Fibroblast of lung (primary cell): ENCODE data around the gene SCAF11. TPM values are rescaled to one million over a fixed set of nuclear protein-coding genes. Genes with fewer than 3 reads are reported as not detected.
A peak's percentile ranks its signal among the peaks of the same experiment; 100 is the strongest.
"Not testable (repeated sequence)": the region's sequence is repeated elsewhere in the genome, so short reads cannot be mapped to it uniquely, and the experiment has no call there.

Experiments used
- DNase-seq, 2 donors: peaks; one replicate each; pipeline versions ENCODE4 v3.0.0 to v3.0.0-alpha.2; 2010; ENCODE audit warnings: low read depth in 2 of 2
- H2AFZ ChIP-seq: 2 replicates; pipeline ENCODE4 v1.5.1; 2012; ENCODE audit warnings: low read length, control low read depth, inconsistent platforms
- H3K27ac ChIP-seq: 2 replicates; pipeline ENCODE4 v1.5.1; 2011; ENCODE audit warnings: low read length, control low read depth; ENCODE audit not compliant: insufficient read depth
- H3K27me3 ChIP-seq: 2 replicates; pipeline ENCODE4 v1.5.1; 2011; ENCODE audit warnings: mild to moderate bottlenecking, low read length; ENCODE audit not compliant: control insufficient read depth, insufficient read depth
- H3K36me3 ChIP-seq: 2 replicates; pipeline ENCODE4 v1.5.1; 2011; ENCODE audit warnings: low read length; ENCODE audit not compliant: control insufficient read depth, insufficient read depth
- H3K4me1 ChIP-seq: 2 replicates; pipeline ENCODE4 v1.5.1; 2011; ENCODE audit warnings: low read length; ENCODE audit not compliant: control insufficient read depth, insufficient read depth; ENCODE audit errors: extremely low read depth
- H3K4me2 ChIP-seq: 2 replicates; pipeline ENCODE4 v1.5.1; 2011; ENCODE audit warnings: low read length, control low read depth; ENCODE audit not compliant: insufficient read depth; ENCODE audit errors: extremely low read depth
- H3K4me3 ChIP-seq, 4 experiments: fragments of 200-600 bp in 1 of 4; sonication (generic) in 1 of 4; replicated peaks in 1 of 4; 2 replicates each; pipeline ENCODE4 v1.5.1; 2011 to 2016; ENCODE audit warnings: low read length in 4 of 4, low read depth in 3 of 4, mild to moderate bottlenecking in 3 of 4, control low read depth in 2 of 4, inconsistent platforms in 1 of 4, mixed read lengths in 1 of 4; ENCODE audit not compliant: insufficient read depth in 1 of 4; ENCODE audit errors: control extremely low read depth in 1 of 4
- H3K79me2 ChIP-seq: 2 replicates; pipeline ENCODE4 v1.5.1; 2012; ENCODE audit warnings: mild to moderate bottlenecking, low read length, inconsistent platforms; ENCODE audit not compliant: control insufficient read depth, insufficient read depth
- H3K9ac ChIP-seq: 2 replicates; pipeline ENCODE4 v1.5.1; 2011; ENCODE audit warnings: mild to moderate bottlenecking, low read length, control low read depth; ENCODE audit not compliant: insufficient read depth
- H3K9me3 ChIP-seq: 2 replicates; pipeline ENCODE4 v1.5.1; 2012; ENCODE audit warnings: low read depth, low read length; ENCODE audit not compliant: control insufficient read depth, insufficient read depth
- H4K20me1 ChIP-seq: 2 replicates; pipeline ENCODE4 v1.5.1; 2011; ENCODE audit warnings: low read length; ENCODE audit not compliant: control insufficient read depth, insufficient read depth; ENCODE audit errors: extremely low read depth
- CTCF ChIP-seq, 2 donors: IDR thresholded peaks in 1 of 2; conservative IDR thresholded peaks in 1 of 2; 1 replicate in 1 of 2; 2 replicates in 1 of 2; pipeline ENCODE4 v1.5.1; 2011 to 2012; ENCODE audit warnings: low read length in 2 of 2, control low read depth in 1 of 2, inconsistent platforms in 1 of 2, low read depth in 1 of 2, mild to moderate bottlenecking in 1 of 2
- EZH2 ChIP-seq: IDR thresholded peaks from 2 replicates; pipeline ENCODE4 v1.5.1; 2012; ENCODE audit warnings: low read length, control low read depth, mild to moderate bottlenecking; ENCODE audit errors: missing control alignments
- polyA plus RNA-seq, 2 donors: library from polyadenylated mRNA; depleted of rRNA in 1 of 2; stranded (reverse) in 1 of 2; unstranded in 1 of 2; fragments of >200 nt; gene quantifications; 2 replicates each; pipeline ENCODE4 v1.2.1, GENCODE V29; 2011 to 2012; ENCODE audit warnings: missing spikeins in 1 of 2
- total RNA-seq: library from RNA; depleted of rRNA; stranded (reverse); fragments of >200 nt; gene quantifications from 2 replicates; pipeline ENCODE4 v1.2.1, GENCODE V29; 2014

SCAF11 gene
- total and polyA plus RNA-seq, 2 donors (not counting 1 experiment from before 2014, with no cell fraction given), result 43.8 to 79.4 TPM

- no peak overlapping the region for H3K9ac ChIP-seq
- H4K20me1 ChIP-seq, result no peaks in the 10 kb centered on the region
- H3K27me3 ChIP-seq, result peaks cover 3% of the 10 kb centered on the region
- H3K4me2 ChIP-seq, result no peak overlapping the region
- no peak overlapping the region for H3K4me3 ChIP-seq
- H3K9me3 ChIP-seq, result no peaks in the 10 kb centered on the region
- TF ChIP-seq CTCF (conservative IDR thresholded peaks at IDR 0.05 in 1 of 2, IDR thresholded peaks at IDR 0.05 in 1 of 2; ENCODE audit: low read depth in 1 of 2, low read length in 2 of 2), result no peak
- TF ChIP-seq EZH2, result no peak
- no peaks in the 10 kb centered on the region for H3K36me3 ChIP-seq
- no peaks in the 10 kb centered on the region for H3K79me2 ChIP-seq
- H3K27ac ChIP-seq, result no peak overlapping the region
- no peaks in the 10 kb centered on the region for H3K4me1 ChIP-seq
- DNase-seq, result no peak
- H2AFZ ChIP-seq, result no peak overlapping the region
Measured at GRCh38 chr12:46005823-46006222, 15.4 kb upstream of the SCAF11 start.

GRCh38 chr12:46005151-46005797 is 14.9 kb upstream of the SCAF11 start:
- no peak overlapping the region for H3K4me3 ChIP-seq
- H3K36me3 ChIP-seq, result no peaks in the 10 kb centered on the region
- H3K27ac ChIP-seq, result no peak overlapping the region
- H3K4me1 ChIP-seq, result no peaks in the 10 kb centered on the region
- no peaks in the 10 kb centered on the region for H4K20me1 ChIP-seq
- peak in 1 of 2 donors; percentile 55 for DNase-seq
- H3K9ac ChIP-seq, result no peak overlapping the region
- H2AFZ ChIP-seq, result no peak overlapping the region
- no peak overlapping the region for H3K4me2 ChIP-seq
- peaks cover 3% of the 10 kb centered on the region for H3K27me3 ChIP-seq
- TF ChIP-seq EZH2 (no peak), CTCF (conservative IDR thresholded peaks at IDR 0.05 in 1 of 2, IDR thresholded peaks at IDR 0.05 in 1 of 2; ENCODE audit: low read depth in 1 of 2, low read length in 2 of 2) (peak; percentile 16 to 31)
- H3K9me3 ChIP-seq, result no peaks in the 10 kb centered on the region
- no peaks in the 10 kb centered on the region for H3K79me2 ChIP-seq

- H3K9ac ChIP-seq, result no peak overlapping the region
- H3K4me2 ChIP-seq, result no peak overlapping the region
- no peaks in the 10 kb centered on the region for H3K9me3 ChIP-seq
- DNase-seq, result no peak
- no peak overlapping the region for H3K4me3 ChIP-seq
- H3K4me1 ChIP-seq, result no peaks in the 10 kb centered on the region
- H4K20me1 ChIP-seq, result no peaks in the 10 kb centered on the region
- no peaks in the 10 kb centered on the region for H3K36me3 ChIP-seq
- H3K27me3 ChIP-seq, result peaks cover 3% of the 10 kb centered on the region
- TF ChIP-seq CTCF (conservative IDR thresholded peaks at IDR 0.05 in 1 of 2, IDR thresholded peaks at IDR 0.05 in 1 of 2; ENCODE audit: low read depth in 1 of 2, low read length in 2 of 2) (no peak), EZH2 (no peak)
- no peak overlapping the region for H2AFZ ChIP-seq
- H3K27ac ChIP-seq, result no peak overlapping the region
- H3K79me2 ChIP-seq, result no peaks in the 10 kb centered on the region
Measured at GRCh38 chr12:46004715-46005114, 14.3 kb upstream of the SCAF11 start.

- not testable (repeated sequence) for H3K4me3 ChIP-seq, H3K27ac ChIP-seq, H4K20me1 ChIP-seq, H3K4me1 ChIP-seq, H3K27me3 ChIP-seq, H3K36me3 ChIP-seq, H3K4me2 ChIP-seq, H2AFZ ChIP-seq, H3K9ac ChIP-seq, H3K9me3 ChIP-seq, DNase-seq, H3K79me2 ChIP-seq
Measured at GRCh38 chr12:46000076-46000475, 9.7 kb upstream of the SCAF11 start.
